Sciatic nerve (tissue), 2 donors: ENCODE results near the gene B3GALT4. TPM values are rescaled to one million over a fixed set of nuclear protein-coding genes. Genes with fewer than 3 reads are reported as not detected.
"Not testable (repeated sequence)": the region's sequence is repeated elsewhere in the genome, so short reads cannot be mapped to it uniquely, and the experiment has no call there.

Experiments used
- ATAC-seq: fragments of 200-7000 bp; cut with Tn5 transposase; one replicate; pipeline ENCODE4 v1.9.1; 2020; ENCODE audit warnings: mild to moderate bottlenecking, moderate library complexity
- DNase-seq: peaks from one replicate; pipeline ENCODE4 v3.0.0-alpha.2; 2020; ENCODE audit warnings: low spot score
- intact Hi-C: fragments of 100-400 bp; cut with DNase I; formaldehyde crosslinking; loops from one replicate; pipeline ENCODE4 v1.14.2; 2022
- total RNA-seq: library from RNA; stranded (reverse); fragmentation: NEBNext Ultra II Directional; extraction: Animal tissue kit (Norgen Biotek cat#: 25700); gene quantifications from one replicate; pipeline ENCODE4 v1.2.1, GENCODE V29; 2021
- donor health status: DM: no; HTN: no; CAD: no.
- donor health status: DM: no; HTN: no; CAD: no.

B3GALT4 gene
- total RNA-seq, 1 donor from 2014 or later, result 14.8 TPM

DNA sequence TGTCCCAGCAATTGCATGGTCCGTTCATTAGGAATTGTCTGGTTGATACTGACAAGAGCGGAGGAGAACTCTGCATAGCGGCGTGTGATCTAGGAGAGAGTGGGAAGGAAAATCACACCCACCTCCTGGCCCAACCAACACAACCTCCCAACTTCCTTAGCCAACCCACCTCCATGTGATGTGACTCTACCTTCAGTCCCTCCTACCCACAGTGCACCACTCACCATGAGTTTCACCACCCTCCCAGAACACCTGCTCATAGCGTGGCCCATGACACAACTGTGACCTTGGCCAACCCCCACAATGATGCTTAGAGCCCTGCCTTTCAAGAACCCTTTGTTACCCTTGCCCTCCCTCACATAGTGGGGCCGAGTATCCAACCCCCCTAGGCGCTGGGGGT is 12.9 kb upstream of the B3GALT4 start:
- ATAC-seq, result no peak
- DNase-seq, result no peak
- intact Hi-C loops, result no loop called here

DNA sequence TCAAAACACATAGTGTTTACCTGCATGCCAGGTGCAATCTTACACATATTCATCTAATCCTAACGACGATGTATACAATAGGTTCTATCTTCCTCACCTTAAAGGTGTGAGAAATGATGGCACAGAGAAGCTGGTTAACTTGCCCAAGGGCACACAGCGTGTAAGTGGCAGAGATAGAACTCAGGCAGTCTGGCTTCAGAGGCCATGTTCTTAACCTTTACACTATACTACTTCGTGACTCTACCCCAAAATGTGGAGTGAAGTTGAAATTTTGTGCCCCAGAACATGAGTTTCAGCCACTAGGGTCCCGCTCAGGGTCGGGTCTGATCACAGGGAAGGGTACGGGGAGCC is 5.8 kb upstream of the B3GALT4 start:
- ATAC-seq, result peak; percentile 12
- DNase-seq, result no peak
- intact Hi-C loops, result no loop called here

DNA sequence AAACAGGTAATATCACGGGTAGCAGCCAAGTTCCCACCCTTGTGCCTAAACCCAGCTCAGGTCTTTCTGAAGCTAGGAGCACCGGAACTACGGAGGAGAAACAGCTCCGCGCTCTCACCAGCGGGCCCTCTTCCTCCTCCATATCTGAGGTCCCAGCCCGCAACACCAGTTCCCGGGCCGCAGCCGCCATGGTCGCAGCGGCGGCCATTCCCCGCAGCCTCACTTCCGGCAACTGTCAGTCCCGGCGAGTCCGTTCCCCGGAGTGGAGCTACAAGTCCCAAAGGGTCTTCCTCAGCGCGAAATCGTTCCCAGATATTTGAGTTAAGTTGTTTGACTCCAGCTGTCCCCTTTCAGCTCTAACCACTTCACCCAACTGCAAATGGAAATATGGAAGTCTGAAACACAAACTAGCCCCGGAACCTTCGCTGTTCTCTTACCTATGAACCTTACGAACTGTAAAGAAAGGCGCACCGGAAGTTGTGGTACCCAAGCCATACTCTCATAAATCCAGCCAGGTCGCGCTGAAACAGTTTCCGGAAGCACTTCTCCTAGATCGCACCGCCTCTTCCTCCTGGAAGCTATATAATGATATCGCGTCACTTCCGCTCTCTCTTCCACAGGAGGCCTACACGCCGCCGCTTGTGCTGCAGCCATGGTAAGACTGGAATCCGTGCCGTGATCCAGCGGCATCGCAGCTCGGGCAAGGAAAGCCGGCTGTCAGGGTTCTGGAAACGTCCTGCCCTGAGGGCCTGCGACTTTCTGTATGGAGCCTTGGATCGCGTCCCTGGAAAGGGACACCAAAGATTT is 5.3 kb upstream of the B3GALT4 start, which contains the start of the genes RPS18 and VPS52:
Gene RPS18 (plus strand): TSS at position 608 of the 807 bp plus-strand sequence. CDS start 45 bp downstream, at position 653.
Gene VPS52 (minus strand): TSS at position 409 of the 807 bp plus-strand sequence. CDS start 201 bp downstream, at position 208.
- intact Hi-C loops, result no loop called here
- ATAC-seq (peak; percentile 99), DNase-seq (peak; percentile 94)

DNA sequence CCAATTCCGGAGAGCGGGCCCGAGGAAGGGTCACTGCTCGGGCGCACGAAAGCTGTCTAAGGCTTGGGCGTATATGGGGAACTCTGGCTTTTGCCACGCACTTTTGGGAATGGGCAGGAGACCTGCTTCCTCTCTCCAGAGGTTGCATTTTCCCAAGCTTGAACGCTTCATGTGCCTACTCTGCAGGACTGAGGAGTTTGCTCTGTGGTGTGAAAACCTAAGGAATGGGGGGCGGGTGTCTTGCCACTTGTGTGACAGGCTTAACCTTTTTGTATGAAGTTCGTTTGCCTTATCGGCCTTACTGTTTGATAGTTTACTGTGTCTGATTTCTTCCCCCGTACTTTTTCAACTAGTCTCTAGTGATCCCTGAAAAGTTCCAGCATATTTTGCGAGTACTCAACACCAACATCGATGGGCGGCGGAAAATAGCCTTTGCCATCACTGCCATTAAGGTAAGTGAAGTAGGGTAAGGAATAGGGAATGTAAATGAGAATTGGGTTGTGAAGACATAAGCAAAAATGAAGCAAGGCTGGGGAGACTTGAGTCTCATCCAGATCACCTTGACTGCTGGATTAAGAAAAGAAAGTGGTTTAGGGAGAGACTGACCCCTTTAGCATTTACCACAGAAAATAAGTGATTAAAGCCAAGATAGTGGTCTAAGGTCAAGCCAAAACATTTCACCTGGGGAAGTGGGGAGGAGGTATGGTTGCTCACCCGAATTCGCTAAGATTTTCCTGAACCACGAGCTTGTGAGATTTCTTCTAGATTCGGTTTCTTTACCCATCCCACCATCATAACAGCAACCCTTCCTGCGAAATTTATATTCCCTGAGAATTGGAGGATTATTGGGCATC is 4.4 kb upstream of the B3GALT4 start:
- DNase-seq, result no peak
- ATAC-seq, result peak; percentile 29
- intact Hi-C loops, result no loop called here

DNA sequence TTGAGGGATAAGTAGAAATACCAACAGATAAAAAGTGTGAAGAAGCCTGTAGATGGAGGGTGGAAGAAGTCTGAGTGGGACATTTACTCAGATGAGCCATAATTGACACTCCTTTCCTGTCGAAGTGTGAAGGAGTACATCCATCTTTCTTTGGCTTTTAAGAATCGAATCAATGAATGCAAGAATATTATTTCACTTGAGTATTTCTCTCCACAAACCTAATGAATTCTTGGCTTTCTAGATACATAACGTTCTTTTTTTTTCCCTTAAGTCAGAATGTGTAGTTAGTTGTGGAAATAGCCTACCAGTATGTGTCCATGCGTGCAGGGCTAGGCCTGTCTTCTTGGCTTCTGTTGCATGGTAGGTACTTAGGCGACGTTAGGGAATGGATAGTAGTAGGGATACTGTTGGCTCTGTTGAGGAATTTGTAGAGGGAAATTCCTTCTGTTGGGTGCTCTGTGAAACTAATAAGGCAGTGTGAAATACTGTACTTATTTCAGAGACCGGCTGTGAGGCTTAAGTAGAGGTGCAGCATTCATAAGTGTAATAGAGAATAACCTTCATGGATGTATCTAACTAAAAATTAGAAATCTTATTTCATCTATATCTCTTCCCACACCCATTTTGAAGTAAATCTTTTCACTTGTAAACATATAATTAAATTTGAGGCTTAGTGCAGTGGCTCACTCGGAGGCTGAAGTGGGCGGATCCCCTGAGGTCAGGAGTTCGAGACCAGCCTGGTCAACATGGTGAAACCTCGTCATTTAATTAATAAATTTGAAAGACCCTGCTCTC is 3.6 kb upstream of the B3GALT4 start:
- intact Hi-C loops, result no loop called here
- no peak for ATAC-seq
- DNase-seq, result no peak

DNA sequence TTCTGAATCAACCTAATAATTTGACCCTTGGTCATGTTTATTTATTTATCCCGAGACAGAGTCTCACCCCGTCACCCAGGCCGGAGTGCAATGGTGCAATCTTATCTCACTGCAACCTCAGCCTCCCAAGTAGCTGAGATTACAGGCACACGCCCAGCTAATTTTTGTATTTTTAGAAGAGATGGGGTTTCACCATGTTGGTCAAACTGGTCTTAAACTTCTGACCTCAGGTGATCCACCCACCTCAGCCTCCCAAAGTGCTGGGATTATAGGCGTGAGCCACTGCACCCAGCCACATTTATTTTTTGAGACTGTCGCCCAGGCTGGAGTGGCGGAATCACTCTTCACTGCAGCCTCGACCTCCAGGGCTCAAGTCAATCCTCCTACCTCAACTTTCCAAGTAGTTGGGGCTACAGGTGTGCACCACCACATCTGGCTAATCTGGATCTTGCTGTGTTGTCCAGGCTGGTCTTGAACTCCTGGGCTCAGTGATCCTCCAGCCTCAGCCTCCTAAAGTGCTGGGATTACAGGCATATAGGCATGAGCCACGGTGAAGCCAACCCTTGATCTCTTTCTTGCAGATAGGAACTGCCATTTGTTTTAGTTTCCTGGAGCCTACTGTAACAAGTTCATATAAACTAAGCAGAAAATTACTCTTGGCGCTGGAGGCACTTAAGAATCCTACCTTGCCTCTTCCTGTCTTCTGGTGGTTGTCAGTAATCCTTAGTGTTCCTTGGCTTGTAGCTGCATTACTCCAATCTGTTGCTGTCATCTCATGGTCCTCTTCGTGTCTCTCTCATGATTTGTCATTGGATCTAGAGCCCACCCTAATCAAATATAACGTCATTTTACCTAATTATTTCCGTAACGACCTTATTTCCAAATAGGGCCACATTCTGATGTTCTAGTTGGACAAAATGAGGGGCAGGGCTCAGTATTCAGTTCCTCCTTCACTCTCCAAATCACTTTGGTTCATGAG is 2.7 kb upstream of the B3GALT4 start:
- no peak for DNase-seq
- intact Hi-C loops, result no loop called here
- no peak for ATAC-seq

DNA sequence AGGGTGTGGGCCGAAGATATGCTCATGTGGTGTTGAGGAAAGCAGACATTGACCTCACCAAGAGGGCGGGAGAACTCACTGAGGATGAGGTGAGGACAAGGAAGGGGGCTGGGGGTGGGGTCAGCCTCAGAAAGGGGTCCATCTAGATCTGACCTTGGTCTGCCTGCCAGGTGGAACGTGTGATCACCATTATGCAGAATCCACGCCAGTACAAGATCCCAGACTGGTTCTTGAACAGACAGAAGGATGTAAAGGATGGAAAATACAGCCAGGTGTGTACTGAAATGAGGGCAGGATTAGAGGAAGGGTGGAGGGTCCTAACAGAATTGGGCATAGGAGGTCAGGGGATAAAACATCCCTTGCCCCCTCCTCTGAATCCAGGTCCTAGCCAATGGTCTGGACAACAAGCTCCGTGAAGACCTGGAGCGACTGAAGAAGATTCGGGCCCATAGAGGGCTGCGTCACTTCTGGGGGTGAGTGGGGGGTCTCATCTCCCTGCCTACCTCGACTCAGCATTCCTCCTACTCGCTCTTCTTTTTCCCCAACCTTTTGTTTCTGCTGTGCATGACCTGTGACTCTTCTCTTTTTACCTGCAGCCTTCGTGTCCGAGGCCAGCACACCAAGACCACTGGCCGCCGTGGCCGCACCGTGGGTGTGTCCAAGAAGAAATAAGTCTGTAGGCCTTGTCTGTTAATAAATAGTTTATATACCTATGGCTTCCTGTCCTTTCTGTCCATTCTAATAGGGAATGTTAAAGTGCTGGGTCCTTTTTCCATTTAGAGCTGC is 935 bp upstream of the B3GALT4 start:
- intact Hi-C loops, ATAC-seq, DNase-seq: not testable (repeated sequence)

DNA sequence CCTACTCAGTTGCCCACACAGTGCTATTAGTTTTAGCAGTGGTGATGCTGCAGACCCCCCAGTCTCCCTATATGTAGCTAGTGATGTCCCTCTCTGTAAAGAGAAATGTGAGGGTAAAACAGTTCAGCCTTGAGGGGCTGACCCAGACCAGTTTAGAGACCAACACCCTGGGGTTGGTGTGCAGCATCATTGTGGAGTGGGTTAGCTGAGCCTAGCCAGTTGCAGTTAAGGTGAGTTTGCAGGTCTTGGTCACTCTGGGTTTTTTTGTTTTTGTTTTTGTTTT is 401 bp upstream of the B3GALT4 start:
- DNase-seq (no peak), ATAC-seq (no peak)
- intact Hi-C loops, result no loop called here

DNA sequence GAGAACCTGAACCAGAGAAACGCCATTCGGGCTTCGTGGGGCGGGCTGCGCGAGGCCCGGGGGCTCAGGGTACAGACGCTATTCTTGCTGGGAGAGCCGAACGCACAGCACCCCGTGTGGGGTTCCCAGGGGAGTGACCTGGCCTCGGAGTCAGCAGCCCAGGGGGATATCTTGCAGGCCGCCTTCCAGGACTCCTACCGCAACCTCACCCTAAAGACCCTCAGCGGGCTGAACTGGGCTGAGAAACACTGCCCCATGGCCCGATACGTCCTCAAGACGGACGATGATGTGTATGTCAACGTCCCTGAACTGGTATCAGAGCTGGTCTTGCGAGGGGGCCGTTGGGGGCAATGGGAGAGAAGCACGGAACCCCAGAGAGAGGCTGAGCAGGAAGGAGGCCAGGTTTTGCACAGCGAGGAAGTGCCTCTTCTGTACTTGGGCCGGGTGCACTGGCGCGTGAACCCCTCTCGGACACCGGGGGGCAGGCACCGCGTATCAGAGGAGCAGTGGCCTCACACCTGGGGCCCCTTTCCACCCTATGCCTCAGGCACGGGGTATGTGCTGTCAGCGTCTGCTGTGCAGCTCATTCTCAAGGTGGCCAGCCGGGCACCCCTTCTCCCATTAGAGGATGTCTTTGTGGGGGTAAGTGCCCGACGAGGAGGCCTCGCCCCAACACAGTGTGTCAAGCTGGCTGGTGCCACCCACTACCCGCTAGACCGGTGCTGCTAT is 904 bp downstream of the B3GALT4 start:
- intact Hi-C loops, result no loop called here
- peak; percentile 33 for ATAC-seq

DNA sequence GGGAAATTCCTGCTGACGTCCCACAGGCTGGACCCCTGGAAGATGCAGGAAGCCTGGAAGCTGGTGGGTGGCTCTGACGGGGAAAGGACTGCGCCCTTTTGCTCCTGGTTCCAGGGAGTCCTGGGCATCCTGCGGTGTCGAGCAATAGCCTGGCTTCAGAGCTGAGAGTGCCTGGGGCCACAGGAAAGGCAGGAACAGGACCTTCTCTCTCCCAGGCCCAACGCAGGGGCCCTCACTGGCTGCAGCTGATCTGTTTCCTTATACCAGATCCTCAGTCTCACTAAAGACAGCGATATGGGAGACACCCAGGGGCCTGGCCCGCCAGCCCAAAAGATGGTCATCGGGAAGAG is 1.4 kb downstream of the B3GALT4 start:
- DNase-seq, result no peak
- intact Hi-C loops, result no loop called here
- no peak for ATAC-seq

More for the DNA sequence above, 904 bp downstream of the B3GALT4 start:
- DNase-seq, result peak; percentile 60

DNA sequence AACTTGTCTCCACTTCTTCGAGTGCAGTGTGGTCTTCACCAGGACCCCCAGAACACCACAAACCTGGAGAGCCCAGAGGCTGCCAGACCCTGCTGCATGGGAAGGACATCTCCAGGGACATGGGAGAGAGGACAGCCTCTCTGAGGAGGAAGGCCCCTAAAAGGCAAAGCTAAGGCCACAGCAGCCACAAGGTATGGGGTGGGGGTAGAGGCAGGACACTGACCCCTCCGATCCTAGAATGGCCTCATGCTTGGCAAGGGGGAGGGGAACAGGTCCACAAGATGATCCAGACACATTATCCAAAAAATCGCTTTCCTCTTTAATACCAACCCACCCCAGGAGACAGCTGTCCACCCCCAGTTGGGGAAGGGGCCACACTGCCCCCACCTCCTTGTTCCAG is 1.9 kb downstream of the B3GALT4 start:
- DNase-seq, result no peak
- intact Hi-C loops, result no loop called here
- ATAC-seq, result no peak

DNA sequence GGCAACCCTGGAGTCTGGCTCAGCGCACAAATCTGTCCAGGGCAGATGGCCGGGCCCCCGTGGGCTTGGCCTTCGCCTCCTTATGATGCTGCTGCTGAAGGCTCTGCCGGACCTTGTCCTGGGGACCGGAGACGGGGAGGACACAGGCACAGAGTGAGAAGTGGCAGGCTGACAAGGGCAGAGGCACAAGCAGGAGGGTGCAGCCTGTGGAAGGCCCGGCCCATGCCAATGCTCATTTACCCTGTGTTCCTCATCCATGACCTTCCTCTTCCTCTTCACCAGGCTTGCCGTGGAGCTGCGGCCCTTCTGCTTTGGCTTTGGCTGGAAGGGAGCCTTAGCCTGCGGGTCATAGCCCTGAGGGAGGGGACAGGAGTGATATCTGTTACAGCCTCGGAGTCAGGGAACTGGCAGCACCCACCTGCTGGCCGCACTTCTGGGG is 2.4 kb downstream of the B3GALT4 start:
- ATAC-seq, result no peak

DNA sequence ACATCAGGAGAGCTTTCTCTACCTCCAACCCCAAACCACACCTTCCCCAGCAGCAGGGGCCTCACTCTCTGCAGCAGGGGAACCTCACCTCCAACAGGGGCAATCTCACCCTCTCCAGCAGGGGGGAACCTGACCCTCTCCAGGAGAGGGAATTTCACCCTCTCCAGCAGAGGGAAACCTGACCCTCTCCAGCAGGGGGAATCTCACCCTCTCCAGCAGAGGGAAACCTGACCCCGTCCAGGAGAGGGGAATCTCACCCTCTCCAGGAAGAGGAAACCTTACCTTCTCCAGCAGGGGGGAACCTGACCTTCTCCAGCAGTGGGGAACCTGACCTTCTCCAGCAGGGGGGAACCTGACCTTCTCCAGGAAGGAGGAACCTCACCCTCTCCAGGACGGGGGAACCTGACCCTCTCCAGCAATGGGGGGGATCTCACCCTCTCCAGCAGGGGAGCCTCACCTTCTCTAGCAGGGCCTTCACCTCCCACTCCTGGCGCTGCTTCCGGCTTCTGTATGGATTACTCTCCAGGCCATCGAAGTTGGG is 3.1 kb downstream of the B3GALT4 start:
- intact Hi-C loops, result no loop called here
- DNase-seq (no peak), ATAC-seq (no peak)

More for the DNA sequence above, 2.4 kb downstream of the B3GALT4 start:
- intact Hi-C loops, result no loop called here
- no peak for DNase-seq

DNA sequence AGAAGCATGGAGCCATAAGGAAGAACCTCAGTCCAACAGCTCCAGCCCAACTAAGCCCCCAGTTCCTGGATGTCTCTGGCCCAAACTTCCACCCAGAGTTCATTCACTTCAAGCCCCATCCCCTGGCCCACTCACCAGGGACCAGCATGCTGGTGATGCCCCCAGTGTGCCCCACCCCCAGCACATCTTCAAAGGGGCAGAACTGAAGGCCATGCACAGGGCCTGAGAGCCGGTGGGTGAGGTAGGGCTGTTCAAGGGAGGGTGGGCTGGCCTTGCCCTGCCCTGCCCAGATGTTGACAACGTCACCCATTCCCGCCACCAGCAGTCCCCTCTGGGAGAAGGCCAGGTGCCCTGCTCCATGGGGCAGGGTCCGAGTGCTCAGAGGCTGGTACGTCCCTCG is 3.6 kb downstream of the B3GALT4 start:
- intact Hi-C loops, result no loop called here
- ATAC-seq, result no peak
- DNase-seq, result no peak

DNA sequence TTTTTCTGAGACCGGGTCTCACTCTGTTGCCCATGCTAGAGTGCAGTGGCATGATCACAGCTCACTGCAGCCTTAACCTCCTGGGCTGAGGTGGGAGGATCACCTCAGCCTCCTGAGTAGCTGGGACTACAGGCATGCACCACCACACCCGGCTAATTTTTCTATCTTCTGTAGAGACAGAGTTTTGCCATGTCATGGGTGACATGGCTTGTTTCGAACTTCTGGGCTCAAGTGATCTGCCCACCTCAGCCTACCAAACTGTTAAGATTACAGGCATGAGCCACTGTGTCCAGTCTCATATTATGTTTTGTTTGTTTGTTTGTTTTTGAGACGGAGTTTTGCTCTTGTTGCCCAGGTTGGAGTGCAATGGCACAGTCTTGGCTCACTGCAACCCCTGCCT is 8.3 kb downstream of the B3GALT4 start:
- DNase-seq, ATAC-seq, intact Hi-C loops: not testable (repeated sequence)

DNA sequence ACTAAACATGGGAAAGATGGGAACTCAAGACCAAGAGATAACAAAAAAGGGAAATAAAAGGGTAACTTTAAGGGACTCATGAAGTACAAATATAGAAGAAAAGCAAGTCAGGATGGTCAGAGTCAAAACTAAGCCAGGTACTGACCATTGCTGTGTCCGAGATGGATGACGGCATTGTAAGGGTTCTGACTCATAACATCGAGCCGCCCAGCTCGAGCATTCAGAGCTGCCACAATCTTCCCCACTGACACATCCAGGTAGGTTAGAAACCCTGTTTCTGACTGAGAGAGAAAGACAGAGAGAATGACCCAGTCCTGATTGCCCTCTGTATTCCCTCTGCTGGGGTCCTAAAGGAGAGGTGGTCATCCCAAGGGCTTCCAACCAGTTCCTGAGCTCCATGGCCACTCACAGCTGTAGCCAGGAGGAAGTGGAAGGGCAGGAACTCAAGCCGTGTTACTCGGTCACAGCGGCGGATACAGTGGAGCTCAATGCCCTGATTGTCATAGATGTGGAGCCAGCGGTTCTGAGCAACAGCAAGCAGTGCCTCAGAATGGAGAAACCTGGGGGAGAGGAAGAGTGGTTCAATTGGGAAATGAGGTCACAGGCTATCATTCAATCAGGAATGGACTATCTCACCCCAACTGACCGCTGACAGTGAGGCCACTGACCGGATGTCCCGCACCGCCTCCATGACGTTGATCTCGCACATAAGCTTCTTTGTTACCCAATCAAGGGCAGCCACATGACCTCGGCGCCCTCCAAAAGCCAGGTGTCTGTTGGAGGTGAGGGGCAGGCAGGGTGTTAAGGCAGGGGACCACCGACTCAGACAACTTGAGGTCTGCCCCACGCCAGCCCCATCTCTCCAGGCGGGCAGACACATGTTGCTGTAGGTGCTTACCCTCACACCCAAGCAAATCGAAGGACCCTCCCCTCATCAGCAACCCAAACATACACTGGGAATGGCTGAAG is 10.3 kb downstream of the B3GALT4 start:
- intact Hi-C loops, result no loop called here
- ATAC-seq (no peak), DNase-seq (no peak)
